Endodermal cell (in vitro differentiated cells): ENCODE measurements around the gene CHID1. TPM values are rescaled to one million over a fixed set of nuclear protein-coding genes. Genes with fewer than 3 reads are reported as not detected.

Source experiments
- DNase-seq: peaks from one replicate; pipeline ENCODE4 v3.0.0-alpha.2; 2017
- H3K27ac ChIP-seq: 2 replicates; pipeline ENCODE4 v1.5.1; 2013; ENCODE audit warnings: mild to moderate bottlenecking, low read depth, low read length, moderate library complexity
- H3K27me3 ChIP-seq: 2 replicates; pipeline ENCODE4 v1.6.1; 2013; ENCODE audit warnings: mild to moderate bottlenecking, low read length, moderate library complexity; ENCODE audit not compliant: insufficient read depth, control insufficient read depth, poor library complexity, severe bottlenecking
- H3K36me3 ChIP-seq: 2 replicates; pipeline ENCODE4 v1.7.0; 2013; ENCODE audit warnings: mild to moderate bottlenecking, low read length, moderate library complexity; ENCODE audit not compliant: control insufficient read depth, insufficient read depth
- H3K4me1 ChIP-seq: one replicate; pipeline ENCODE4 v1.7.0; 2013; ENCODE audit warnings: low read length; ENCODE audit not compliant: control insufficient read depth, insufficient read depth
- H3K4me3 ChIP-seq: 2 replicates; pipeline ENCODE4 v1.5.1; 2013; ENCODE audit warnings: mild to moderate bottlenecking, low read length, moderate library complexity
- H3K9ac ChIP-seq: 2 replicates; pipeline ENCODE4 v1.6.1; 2013; ENCODE audit warnings: mild to moderate bottlenecking, low read length, moderate library complexity; ENCODE audit not compliant: poor library complexity, severe bottlenecking; ENCODE audit errors: extremely low read depth
- H3K9me3 ChIP-seq: 2 replicates; pipeline ENCODE4 v1.6.1; 2013; ENCODE audit warnings: mild to moderate bottlenecking, low read length, moderate library complexity; ENCODE audit not compliant: control insufficient read depth
- H3K27ac Mint-ChIP-seq: 2 replicates; pipeline ENCODE4 v1.8.0; 2020; ENCODE audit warnings: mixed read lengths
- H3K27me3 Mint-ChIP-seq: 2 replicates; pipeline ENCODE4 v1.8.0; 2021; ENCODE audit warnings: mild to moderate bottlenecking, mixed read lengths; ENCODE audit not compliant: insufficient read depth
- H3K36me3 Mint-ChIP-seq: 2 replicates; pipeline ENCODE4 v1.8.0; 2020; ENCODE audit warnings: low read depth, mixed read lengths
- H3K4me1 Mint-ChIP-seq: 2 replicates; pipeline ENCODE4 v1.8.0; 2020; ENCODE audit warnings: mixed read lengths
- H3K4me3 Mint-ChIP-seq: 2 replicates; pipeline ENCODE4 v1.8.0; 2020; ENCODE audit warnings: mild to moderate bottlenecking, moderate library complexity, mixed read lengths
- H3K9me3 Mint-ChIP-seq: 2 replicates; pipeline ENCODE4 v1.8.0; 2020; ENCODE audit warnings: mild to moderate bottlenecking, mixed read lengths
- CTCF ChIP-seq: fragments of 200-600 bp; sonication (generic); conservative IDR thresholded peaks from 2 replicates; pipeline ENCODE4 v1.5.0; 2021; ENCODE audit warnings: antibody characterized with exemption, mild to moderate bottlenecking
- WGBS, 2 experiments: methylation state at CpG; one replicate each; pipeline versions ENCODE4 v1.1.5 to v1.1.7; 2013; ENCODE audit warnings: missing lambda C conversion rate in 2 of 2, mixed read lengths in 1 of 2; ENCODE audit not compliant: insufficient coverage in 1 of 2, insufficient read length in 1 of 2; 5-methylcytosine and 5-hydroxymethylcytosine counted together
- total RNA-seq, 2 donors: library from RNA; stranded (reverse); fragmentation: NEBNext Ultra II Directional in 1 of 2; extraction: Animal tissue kit (Norgen Biotek cat#: 25700) in 1 of 2; gene quantifications; 2 replicates in 1 of 2; 3 replicates in 1 of 2; pipeline ENCODE4 v1.2.1, GENCODE V29; 2021

CHID1 gene
- total RNA-seq, 2 donors from 2014 or later, result 82.0 to 83.5 TPM

- Histone ChIP-seq H3K27ac (no peak overlapping the region), H3K4me1 (no peaks in the 10 kb centered on the region), H3K4me3 (no peak overlapping the region), H3K27me3 (no peaks in the 10 kb centered on the region), H3K9ac (no peak overlapping the region), H3K36me3 (no peaks in the 10 kb centered on the region), H3K9me3 (no peaks in the 10 kb centered on the region)
- Mint-ChIP-seq H3K9me3 (no peaks in the 10 kb centered on the region), H3K36me3 (peaks cover 2% of the 10 kb centered on the region), H3K27me3 (no peaks in the 10 kb centered on the region), H3K27ac (no peak overlapping the region), H3K4me3 (no peak overlapping the region), H3K4me1 (no peaks in the 10 kb centered on the region)
- WGBS, 2 experiments, result 92 to 98% methylated on average over 11 to 17 of the region's 17 CpGs
- DNase-seq, result no peak
- TF ChIP-seq CTCF, result no peak
These were observed 42.2 kb downstream of the CHID1 start for GRCh38 chr11:868394-868793.

- no peak overlapping the region for H3K27ac Mint-ChIP-seq
- 94 to 100% methylated on average over 4 to 8 of the region's 8 CpGs for WGBS, 2 experiments
- no peaks in the 10 kb centered on the region for H3K27me3 Mint-ChIP-seq
- no peaks in the 10 kb centered on the region for H3K9me3 Mint-ChIP-seq
- Histone ChIP-seq H3K4me3 (no peak overlapping the region), H3K9ac (no peak overlapping the region), H3K4me1 (no peaks in the 10 kb centered on the region), H3K9me3 (no peaks in the 10 kb centered on the region), H3K36me3 (no peaks in the 10 kb centered on the region), H3K27ac (no peak overlapping the region), H3K27me3 (no peaks in the 10 kb centered on the region)
- peaks cover 1% of the 10 kb centered on the region for H3K4me1 Mint-ChIP-seq
- TF ChIP-seq CTCF, result no peak
- H3K36me3 Mint-ChIP-seq, result no peaks in the 10 kb centered on the region
- DNase-seq, result no peak
- H3K4me3 Mint-ChIP-seq, result no peak overlapping the region
These were observed 42.7 kb downstream of the CHID1 start for GRCh38 chr11:867856-868358.

GRCh38 chr11:866481-866880, 44.1 kb downstream of the CHID1 start:
- Histone ChIP-seq H3K9ac (no peak overlapping the region), H3K4me3 (no peak overlapping the region), H3K36me3 (no peaks in the 10 kb centered on the region), H3K27ac (no peak overlapping the region), H3K4me1 (no peaks in the 10 kb centered on the region), H3K27me3 (no peaks in the 10 kb centered on the region), H3K9me3 (no peaks in the 10 kb centered on the region)
- no peak overlapping the region for H3K4me3 Mint-ChIP-seq
- peaks cover 1% of the 10 kb centered on the region for H3K4me1 Mint-ChIP-seq
- TF ChIP-seq CTCF, result no peak
- 93 to 95% methylated on average over 11 to 14 of the region's 14 CpGs for WGBS, 2 experiments
- no peak for DNase-seq
- H3K27me3 Mint-ChIP-seq, result no peaks in the 10 kb centered on the region
- H3K36me3 Mint-ChIP-seq, result no peaks in the 10 kb centered on the region
- no peak overlapping the region for H3K27ac Mint-ChIP-seq
- no peaks in the 10 kb centered on the region for H3K9me3 Mint-ChIP-seq
